Testis (tissue), 5 donors: ENCODE measurements around the gene OR11H6. TPM values are rescaled to one million over a fixed set of nuclear protein-coding genes. Genes with fewer than 3 reads are reported as not detected.
"Not testable (repeated sequence)": the region's sequence is repeated elsewhere in the genome, so short reads cannot be mapped to it uniquely, and the experiment has no call there.

Experiments
- DNase-seq: peaks from one replicate; pipeline ENCODE4 v3.0.0-alpha.2; 2019
- H3K27ac ChIP-seq, 2 donors: fragments of 200-600 bp; sonication (generic); one replicate each; pipeline ENCODE4 v1.5.1; 2019
- H3K27me3 ChIP-seq: fragments of 200-600 bp; sonication (generic); one replicate; pipeline ENCODE4 v1.5.1; 2019
- H3K36me3 ChIP-seq: fragments of 200-600 bp; sonication (generic); one replicate; pipeline ENCODE4 v1.5.1; 2017; ENCODE audit warnings: low read depth; ENCODE audit errors: missing control alignments
- H3K4me1 ChIP-seq: fragments of 200-600 bp; sonication (generic); one replicate; pipeline ENCODE4 v1.5.1; 2019
- H3K4me3 ChIP-seq, 2 donors: fragments of 200-600 bp; sonication (generic); one replicate each; pipeline ENCODE4 v1.5.1; 2017 to 2019
- H3K9me3 ChIP-seq: fragments of 200-600 bp; sonication (generic); one replicate; pipeline ENCODE4 v1.5.1; 2017
- CTCF ChIP-seq, 3 experiments: fragments of 450-650 bp in 2 of 3; fragments of 200-600 bp in 1 of 3; sonication (generic) in 1 of 3; IDR thresholded peaks; one replicate each; pipeline ENCODE4 v1.5.1; 2016 to 2019; ENCODE audit warnings: antibody characterized with exemption in 3 of 3, mild to moderate bottlenecking in 2 of 3, moderate library complexity in 1 of 3
- POLR2A ChIP-seq: fragments of 450-650 bp; IDR thresholded peaks from one replicate; pipeline ENCODE4 v1.6.1; 2017; ENCODE audit warnings: antibody characterized with exemption, mild to moderate bottlenecking, moderate library complexity
- WGBS, 2 donors: methylation state at CpG; one replicate each; pipeline ENCODE4 v1.1.5; 2018; 5-methylcytosine and 5-hydroxymethylcytosine counted together
- intact Hi-C: fragments of 100-400 bp; cut with DNase I; formaldehyde crosslinking; loops from one replicate; pipeline ENCODE4 v1.15.1; 2023; ENCODE audit warnings: low total_unique reads
- long read RNA-seq, 2 donors: transcript quantifications; one replicate each; lab custom pipeline, GENCODE V29; 2026
- polyA plus RNA-seq: library from polyadenylated mRNA; stranded (reverse); fragments of 350-450 nt; fragmentation: Illumina TruSeq; extraction: RNeasy Lipid Tissue Mini Kit (QIAGEN cat#74804); gene quantifications from one replicate; pipeline ENCODE4 v1.2.3, GENCODE V29; 2014; ENCODE audit warnings: low read depth, low replicate concordance; ENCODE audit not compliant: insufficient read depth
- total RNA-seq, 2 donors: library from RNA; depleted of rRNA; stranded (reverse); fragments of >200 nt; gene quantifications; one replicate each; pipeline ENCODE4 v1.2.3, GENCODE V29; 2016

The OR11H6 gene, protein sequence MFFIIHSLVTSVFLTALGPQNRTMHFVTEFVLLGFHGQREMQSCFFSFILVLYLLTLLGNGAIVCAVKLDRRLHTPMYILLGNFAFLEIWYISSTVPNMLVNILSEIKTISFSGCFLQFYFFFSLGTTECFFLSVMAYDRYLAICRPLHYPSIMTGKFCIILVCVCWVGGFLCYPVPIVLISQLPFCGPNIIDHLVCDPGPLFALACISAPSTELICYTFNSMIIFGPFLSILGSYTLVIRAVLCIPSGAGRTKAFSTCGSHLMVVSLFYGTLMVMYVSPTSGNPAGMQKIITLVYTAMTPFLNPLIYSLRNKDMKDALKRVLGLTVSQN
- total RNA-seq = not detected
- polyA plus RNA-seq = not detected
- long read RNA-seq, donor 1 = 0 reads
- long read RNA-seq, donor 2 = 0 reads

GRCh38 chr14:20223410-20223809 lies at the start of gene OR11H6:
Gene OR11H6, plus strand, starts transcription at chr14:20223710. Its CDS starts 0 bp downstream, at chr14:20223710.
- Histone ChIP-seq H3K4me3 (no peak within 1 kb of the TSS), H3K36me3 (no peaks in the 10 kb centered on the region), H3K4me1 (no peaks in the 10 kb centered on the region), H3K27ac (no peak within 1 kb of the TSS), H3K9me3 (no peaks in the 10 kb centered on the region), H3K27me3 (no peaks in the 10 kb centered on the region)
- intact Hi-C loops = no loop called here
- no peak for TF ChIP-seq CTCF (IDR thresholded peaks at IDR 0.05)
- TF ChIP-seq POLR2A = no peak
- WGBS, 2 donors = 46 to 67% methylated on average over 2 of the region's 2 CpGs
- DNase-seq = no peak

- H3K36me3 ChIP-seq, H3K27ac ChIP-seq, H3K4me1 ChIP-seq, H3K4me3 ChIP-seq, DNase-seq, intact Hi-C loops, H3K9me3 ChIP-seq, H3K27me3 ChIP-seq: not testable (repeated sequence)
Observed at GRCh38 chr14:20174205-20174604, 49.3 kb upstream of the OR11H6 start.

- intact Hi-C loops = no loop called here
- H3K36me3 ChIP-seq = no peaks in the 10 kb centered on the region
- H3K9me3 ChIP-seq = no peaks in the 10 kb centered on the region
- no peak for TF ChIP-seq CTCF (IDR thresholded peaks at IDR 0.05)
- TF ChIP-seq POLR2A = no peak
- no peaks in the 10 kb centered on the region for H3K4me1 ChIP-seq
- H3K27ac ChIP-seq = no peak overlapping the region
- 48 to 49% methylated on average over 6 of the region's 6 CpGs for WGBS, 2 donors
- no peaks in the 10 kb centered on the region for H3K27me3 ChIP-seq
- DNase-seq = no peak
- no peak overlapping the region for H3K4me3 ChIP-seq
Observed at GRCh38 chr14:20176330-20176729, 47.2 kb upstream of the OR11H6 start.

- TF ChIP-seq CTCF (IDR thresholded peaks at IDR 0.05) (no peak), POLR2A (no peak)
- intact Hi-C loops = no loop called here
- WGBS, 2 donors = 28 to 49% methylated on average over 7 of the region's 7 CpGs
Observed at GRCh38 chr14:20177433-20177974, 46.0 kb upstream of the OR11H6 start.

DNA sequence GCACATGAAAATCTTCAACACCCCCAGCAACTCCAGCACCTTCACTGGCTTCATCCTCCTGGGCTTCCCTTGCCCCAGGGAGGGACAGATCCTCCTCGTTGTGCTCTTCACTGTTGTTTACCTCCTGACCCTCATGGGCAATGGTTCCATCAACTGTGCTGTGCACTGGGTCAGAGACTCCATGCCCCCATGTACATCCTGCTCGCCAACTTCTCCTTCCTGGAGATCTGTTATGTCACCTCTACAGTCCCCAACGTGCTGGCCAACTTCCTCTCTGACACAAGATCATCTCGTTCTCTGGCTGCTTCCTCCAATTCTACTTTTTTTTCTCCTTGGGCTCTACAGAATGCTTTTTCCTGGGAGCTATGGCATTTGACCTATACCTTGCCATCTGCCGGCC lies 44.3 kb upstream of the OR11H6 start:
- Histone ChIP-seq H3K27ac (no peak overlapping the region), H3K9me3 (no peaks in the 10 kb centered on the region), H3K36me3 (no peaks in the 10 kb centered on the region), H3K4me1 (no peaks in the 10 kb centered on the region), H3K27me3 (no peaks in the 10 kb centered on the region), H3K4me3 (no peak overlapping the region)
- 56 to 65% methylated on average over 5 of the region's 5 CpGs for WGBS, 2 donors
- intact Hi-C loops = no loop called here
- peak; percentile 19 for DNase-seq
- no peak for TF ChIP-seq CTCF (IDR thresholded peaks at IDR 0.05)
- no peak for TF ChIP-seq POLR2A

More at GRCh38 chr14:20177433-20177974, 46.0 kb upstream of the OR11H6 start:
- Histone ChIP-seq H3K36me3 (no peaks in the 10 kb centered on the region), H3K4me3 (peak overlapping the region in 1 of 2 donors; percentile 26), H3K27me3 (no peaks in the 10 kb centered on the region), H3K9me3 (no peaks in the 10 kb centered on the region), H3K27ac (peak overlapping the region in 1 of 2 donors; percentile 55), H3K4me1 (no peaks in the 10 kb centered on the region)
- peak; percentile 43 for DNase-seq
